HUES48 (cell line): ENCODE data around the gene CUBN.

ENCODE experiments used
- H3K27ac ChIP-seq: one replicate; pipeline ENCODE4 v1.7.0; 2013; ENCODE audit warnings: low read depth, low read length, inconsistent platforms
- H3K27me3 ChIP-seq: 2 replicates; pipeline ENCODE4 v1.6.1; 2013; ENCODE audit warnings: mild to moderate bottlenecking, low read length; ENCODE audit not compliant: control insufficient read depth, insufficient read depth
- H3K36me3 ChIP-seq: 2 replicates; pipeline ENCODE4 v1.6.1; 2013; ENCODE audit warnings: low read length; ENCODE audit not compliant: control insufficient read depth, insufficient read depth
- H3K4me1 ChIP-seq: 2 replicates; pipeline ENCODE4 v1.6.1; 2013; ENCODE audit warnings: mild to moderate bottlenecking, low read length; ENCODE audit not compliant: control insufficient read depth, insufficient read depth
- H3K4me3 ChIP-seq: 2 replicates; pipeline ENCODE4 v1.5.1; 2013; ENCODE audit warnings: mild to moderate bottlenecking, low read depth, low read length
- H3K9ac ChIP-seq: 2 replicates; pipeline ENCODE4 v1.6.1; 2013; ENCODE audit warnings: mild to moderate bottlenecking, low read depth, low read length, moderate library complexity
- H3K9me3 ChIP-seq: 2 replicates; pipeline ENCODE4 v1.6.1; 2013; ENCODE audit warnings: low read length; ENCODE audit not compliant: control insufficient read depth, insufficient read depth

Gene CUBN

DNA sequence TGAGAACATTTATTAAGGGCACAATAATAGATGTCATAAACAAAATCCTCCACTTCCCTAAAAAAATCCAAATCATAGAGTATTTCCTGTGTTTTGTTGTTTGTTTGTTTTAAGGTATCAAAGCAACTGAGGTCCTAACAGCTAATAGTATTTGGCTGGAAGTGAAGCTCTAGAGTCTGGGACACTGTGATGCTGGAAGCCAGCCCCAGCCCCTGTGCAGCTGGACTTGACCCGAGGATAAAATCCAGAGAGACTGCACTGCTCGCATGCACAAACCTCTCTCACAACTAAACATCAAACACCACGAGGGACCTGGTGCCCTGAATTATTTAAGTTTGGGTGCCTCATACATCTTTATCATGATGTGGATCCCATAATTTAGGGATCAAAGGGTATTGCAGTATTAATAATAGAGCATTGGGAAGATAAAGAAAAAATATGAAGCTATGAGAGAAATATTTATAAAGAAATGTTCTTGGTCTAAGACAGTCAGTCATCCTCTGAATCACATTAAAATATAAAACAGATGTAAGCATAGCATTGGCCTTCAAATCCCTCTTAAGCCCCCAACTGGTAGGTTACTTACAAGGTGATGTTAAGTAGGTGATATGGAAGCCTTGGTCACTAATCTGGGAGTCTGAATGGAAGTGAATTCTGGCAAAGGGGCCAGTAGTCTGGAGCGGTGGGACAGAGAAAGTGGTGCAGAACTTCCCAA, 44.4 kb downstream of the CUBN start:
- Histone ChIP-seq H3K9ac (no peak overlapping the region), H3K9me3 (no peaks in the 10 kb centered on the region), H3K36me3 (no peaks in the 10 kb centered on the region), H3K27me3 (no peaks in the 10 kb centered on the region), H3K4me3 (no peak overlapping the region), H3K4me1 (0 out of 2 replicates have a peak, but pooled peaks cover 3% of the 10 kb centered on the region), H3K27ac (no peak overlapping the region)

GRCh38 chr10:17084258-17084657, 45.4 kb downstream of the CUBN start:
- no peak overlapping the region for H3K4me3 ChIP-seq
- no peak overlapping the region for H3K27ac ChIP-seq
- H3K36me3 ChIP-seq: no peaks in the 10 kb centered on the region
- no peak overlapping the region for H3K9ac ChIP-seq
- H3K9me3 ChIP-seq: no peaks in the 10 kb centered on the region
- no peaks in the 10 kb centered on the region for H3K27me3 ChIP-seq
- 0 out of 2 replicates have a peak, but pooled peaks cover 7% of the 10 kb centered on the region for H3K4me1 ChIP-seq

GRCh38 chr10:17081431-17081830, 48.2 kb downstream of the CUBN start:
- no peaks in the 10 kb centered on the region for H3K27me3 ChIP-seq
- no peaks in the 10 kb centered on the region for H3K36me3 ChIP-seq
- H3K9ac ChIP-seq: no peak overlapping the region
- H3K4me3 ChIP-seq: no peak overlapping the region
- H3K9me3 ChIP-seq: no peaks in the 10 kb centered on the region
- no peak overlapping the region for H3K27ac ChIP-seq
- peaks cover 14% of the 10 kb centered on the region; the same call in 1 of the 2 replicates for H3K4me1 ChIP-seq

- H3K36me3 ChIP-seq: no peaks in the 10 kb centered on the region
- no peak overlapping the region for H3K9ac ChIP-seq
- H3K4me3 ChIP-seq: no peak overlapping the region
- H3K27me3 ChIP-seq: no peaks in the 10 kb centered on the region
- H3K9me3 ChIP-seq: no peaks in the 10 kb centered on the region
- peaks cover 14% of the 10 kb centered on the region; the same call in 1 of the 2 replicates for H3K4me1 ChIP-seq
- no peak overlapping the region for H3K27ac ChIP-seq
Measured at GRCh38 chr10:17077890-17078289, 51.7 kb downstream of the CUBN start.

DNA sequence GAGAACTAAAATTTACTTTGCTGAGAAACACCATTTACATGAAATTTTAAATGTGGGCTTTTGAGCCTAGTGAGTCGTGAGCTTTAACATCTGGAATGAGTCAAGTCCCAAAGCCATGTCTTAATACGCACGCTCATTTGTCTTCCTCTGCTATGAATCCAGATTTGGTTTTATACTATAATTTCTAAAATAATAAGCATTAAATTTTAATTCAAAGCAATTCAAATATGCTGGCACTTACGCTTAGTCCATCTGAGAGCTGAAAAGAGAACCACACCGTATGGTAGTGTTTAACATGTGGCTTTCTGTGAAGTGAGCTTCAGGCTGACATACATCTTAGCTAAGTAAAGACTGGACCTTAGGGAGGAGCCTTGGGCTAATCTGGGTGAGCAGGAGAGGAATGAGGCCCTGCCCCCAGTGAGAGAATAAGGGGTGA, 52.2 kb downstream of the CUBN start:
- Histone ChIP-seq H3K27ac (no peak overlapping the region), H3K4me1 (peaks cover 14% of the 10 kb centered on the region; the same call in 1 of the 2 replicates), H3K4me3 (no peak overlapping the region)

DNA sequence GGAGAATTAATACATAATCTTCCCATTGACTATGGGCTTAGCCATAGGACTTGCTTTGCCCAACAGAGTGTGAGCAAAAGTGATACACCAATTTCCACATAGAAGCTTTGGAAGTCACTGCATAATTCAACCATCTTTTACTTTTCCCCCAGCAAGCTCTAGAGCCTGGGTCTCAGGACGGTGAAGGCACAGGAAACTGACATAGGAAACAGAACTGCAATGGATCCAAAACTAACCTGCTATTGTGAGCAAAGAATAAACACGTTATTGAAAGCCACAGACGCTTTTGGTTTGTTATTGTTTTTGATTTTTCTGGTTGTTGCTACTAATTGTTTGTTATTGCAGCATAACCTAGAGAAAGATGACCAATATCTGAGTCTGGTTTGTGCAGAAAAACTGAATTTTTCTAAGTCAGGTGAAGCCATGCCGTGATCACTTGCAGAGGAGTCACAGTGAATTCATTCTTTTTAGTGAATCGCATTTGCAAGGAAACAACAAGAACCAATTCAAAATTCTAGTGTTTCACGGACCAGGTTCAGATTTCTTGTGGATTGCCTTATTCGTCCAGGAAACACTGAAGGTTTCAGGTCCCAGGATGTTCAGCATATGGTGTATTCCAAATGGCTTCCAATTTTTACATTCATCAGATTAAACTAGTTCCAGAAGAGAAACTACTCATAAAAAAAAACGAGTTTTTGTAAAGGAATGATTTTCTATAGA, 52.8 kb downstream of the CUBN start:
- H3K4me3 ChIP-seq: no peak overlapping the region
- no peaks in the 10 kb centered on the region for H3K27me3 ChIP-seq
- H3K36me3 ChIP-seq: no peaks in the 10 kb centered on the region
- H3K4me1 ChIP-seq: peaks cover 14% of the 10 kb centered on the region; the same call in 1 of the 2 replicates
- no peak overlapping the region for H3K27ac ChIP-seq
- no peaks in the 10 kb centered on the region for H3K9me3 ChIP-seq
- H3K9ac ChIP-seq: no peak overlapping the region

More for the DNA sequence above, 52.2 kb downstream of the CUBN start:
- Histone ChIP-seq H3K36me3 (no peaks in the 10 kb centered on the region), H3K9me3 (no peaks in the 10 kb centered on the region), H3K9ac (no peak overlapping the region), H3K27me3 (no peaks in the 10 kb centered on the region)

DNA sequence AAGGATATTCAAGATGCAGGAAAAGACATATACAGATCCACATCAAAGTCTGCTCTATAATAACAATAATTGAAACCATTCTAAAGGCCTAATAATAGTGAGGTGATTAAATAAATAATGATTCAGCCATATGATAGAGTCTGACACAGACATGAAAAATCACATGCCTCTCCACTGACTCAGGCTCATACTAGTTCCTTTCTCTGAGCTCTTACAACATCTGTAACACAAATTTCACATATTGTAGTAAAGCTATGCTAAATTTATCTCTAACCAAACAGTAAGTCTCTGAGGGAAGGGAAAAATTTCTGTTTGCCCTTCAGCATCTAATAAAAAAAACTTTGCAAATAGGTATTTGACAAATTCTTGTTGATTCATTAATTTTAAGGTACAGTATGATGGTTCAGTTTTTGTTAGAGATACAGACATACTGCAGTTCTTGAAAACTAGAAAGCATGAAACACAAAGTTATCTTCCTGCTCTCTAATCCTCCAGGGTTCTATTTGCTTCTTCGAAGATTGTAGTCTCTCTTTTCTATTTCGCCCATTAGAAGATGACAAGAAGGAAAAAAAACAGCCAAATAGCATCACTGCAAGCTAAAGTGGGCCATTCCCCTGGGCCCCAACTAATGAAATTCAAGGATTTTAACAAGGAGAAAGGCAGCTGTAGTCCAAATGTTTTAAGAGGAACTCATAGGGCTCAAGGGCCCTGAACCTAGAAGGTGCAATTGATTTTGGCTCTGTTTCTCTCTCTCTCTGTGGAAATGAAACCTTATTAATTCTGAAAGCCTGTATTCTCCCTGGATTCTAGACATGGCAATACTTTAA, 53.9 kb downstream of the CUBN start:
- Histone ChIP-seq H3K9ac (no peak overlapping the region), H3K36me3 (no peaks in the 10 kb centered on the region), H3K27ac (no peak overlapping the region), H3K4me3 (no peak overlapping the region), H3K9me3 (no peaks in the 10 kb centered on the region), H3K4me1 (peaks cover 11% of the 10 kb centered on the region; the same call in 1 of the 2 replicates), H3K27me3 (no peaks in the 10 kb centered on the region)

- Histone ChIP-seq H3K36me3 (no peaks in the 10 kb centered on the region), H3K9me3 (no peaks in the 10 kb centered on the region), H3K27me3 (no peaks in the 10 kb centered on the region), H3K4me3 (no peak overlapping the region), H3K9ac (no peak overlapping the region), H3K4me1 (peaks cover 9% of the 10 kb centered on the region; the same call in 1 of the 2 replicates), H3K27ac (no peak overlapping the region)
Measured at GRCh38 chr10:17074541-17074847, 55.1 kb downstream of the CUBN start.

DNA sequence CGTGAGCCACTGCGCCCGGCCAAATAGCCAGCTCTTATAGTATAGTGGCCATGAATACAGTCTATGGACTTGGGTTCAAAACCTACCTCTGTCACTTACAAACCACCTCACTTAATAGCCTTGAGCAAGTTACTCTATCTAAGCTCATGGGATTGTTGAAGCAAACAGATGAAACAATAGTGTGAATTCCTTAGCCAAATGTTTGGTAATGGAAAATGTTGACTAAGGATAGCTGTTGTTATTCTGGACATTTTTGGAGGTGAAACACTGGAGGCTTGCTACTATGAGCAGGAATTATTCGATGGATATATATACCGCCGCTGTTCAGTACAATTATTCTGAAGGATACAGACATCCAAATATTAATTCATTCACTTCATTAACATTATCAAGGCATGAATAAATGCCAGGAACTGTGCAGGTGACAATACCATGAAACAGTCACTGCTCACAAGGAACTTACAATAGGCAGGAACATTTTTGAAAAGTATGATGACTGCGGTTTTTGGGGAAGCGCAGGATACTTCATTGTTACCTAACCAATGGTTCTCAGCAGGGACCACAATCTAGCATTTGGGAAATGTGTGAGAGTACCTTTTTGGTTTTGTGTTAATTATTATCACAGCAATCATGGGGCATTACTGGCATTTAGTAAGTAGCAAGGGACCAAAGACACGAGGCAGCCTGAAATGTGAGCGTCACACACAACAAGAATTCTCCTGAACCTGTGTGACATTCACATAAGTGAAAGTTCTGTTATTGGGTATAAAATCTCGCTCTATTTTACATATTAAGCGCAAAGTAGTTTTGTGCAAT, 55.7 kb downstream of the CUBN start:
- Histone ChIP-seq H3K27me3 (no peaks in the 10 kb centered on the region), H3K4me1 (peaks cover 7% of the 10 kb centered on the region; the same call in 1 of the 2 replicates), H3K9ac (no peak overlapping the region), H3K4me3 (no peak overlapping the region), H3K36me3 (no peaks in the 10 kb centered on the region), H3K9me3 (no peaks in the 10 kb centered on the region), H3K27ac (no peak overlapping the region)

DNA sequence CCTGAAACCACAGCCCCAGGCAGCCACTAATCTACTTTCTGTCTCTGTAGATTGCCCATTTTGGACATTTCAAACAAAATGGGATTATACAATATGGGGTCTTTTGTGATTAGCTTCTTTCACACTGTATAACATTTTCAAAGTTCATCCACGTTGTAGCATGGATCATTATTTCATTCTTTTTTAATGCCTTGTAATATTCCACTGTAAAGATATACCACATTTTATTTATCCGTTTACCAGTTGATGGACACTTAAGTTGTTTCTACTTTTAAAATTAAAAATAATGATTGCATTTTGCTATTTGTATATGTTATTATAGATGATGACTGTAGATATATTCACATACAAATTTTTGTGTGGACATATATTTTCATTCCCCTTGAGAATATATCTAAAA, 60.7 kb downstream of the CUBN start:
- H3K36me3 ChIP-seq: no peaks in the 10 kb centered on the region
- H3K27ac ChIP-seq: no peak overlapping the region
- no peaks in the 10 kb centered on the region for H3K27me3 ChIP-seq
- H3K9ac ChIP-seq: no peak overlapping the region
- no peaks in the 10 kb centered on the region for H3K9me3 ChIP-seq
- peaks cover 13% of the 10 kb centered on the region; the same call in 1 of the 2 replicates for H3K4me1 ChIP-seq
- no peak overlapping the region for H3K4me3 ChIP-seq
